HG03342 (cell line): ENCODE measurements around the gene PPP2R2D.

Experiments
- ATAC-seq: cut with Tn5 transposase; IDR thresholded peaks from one replicate; pipeline ENCODE4 v1.9.1; 2021; ENCODE audit warnings: mild to moderate bottlenecking, moderate library complexity; ENCODE audit not compliant: unreplicated experiment

The PPP2R2D gene

DNA sequence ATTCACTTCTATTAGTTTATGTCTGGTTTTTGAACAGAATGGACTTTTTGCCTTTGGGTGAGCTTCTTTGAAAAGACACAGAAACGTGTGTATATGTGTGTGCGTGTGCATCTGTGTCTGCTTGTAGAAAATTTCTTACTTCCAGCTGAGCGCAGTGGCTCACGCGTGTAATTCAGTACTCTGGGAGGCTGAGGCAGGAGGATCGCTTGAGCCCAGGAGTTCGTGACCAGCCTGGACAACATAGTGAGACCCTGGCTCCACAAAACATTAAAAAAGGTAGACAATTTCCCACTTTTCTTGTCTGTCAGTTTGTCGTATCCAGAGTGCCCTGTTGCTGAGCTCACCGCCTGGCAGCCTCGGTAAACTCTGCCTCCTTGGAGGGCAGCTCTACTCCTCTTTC, 25.4 kb downstream of the PPP2R2D start:
- ATAC-seq: no peak

DNA sequence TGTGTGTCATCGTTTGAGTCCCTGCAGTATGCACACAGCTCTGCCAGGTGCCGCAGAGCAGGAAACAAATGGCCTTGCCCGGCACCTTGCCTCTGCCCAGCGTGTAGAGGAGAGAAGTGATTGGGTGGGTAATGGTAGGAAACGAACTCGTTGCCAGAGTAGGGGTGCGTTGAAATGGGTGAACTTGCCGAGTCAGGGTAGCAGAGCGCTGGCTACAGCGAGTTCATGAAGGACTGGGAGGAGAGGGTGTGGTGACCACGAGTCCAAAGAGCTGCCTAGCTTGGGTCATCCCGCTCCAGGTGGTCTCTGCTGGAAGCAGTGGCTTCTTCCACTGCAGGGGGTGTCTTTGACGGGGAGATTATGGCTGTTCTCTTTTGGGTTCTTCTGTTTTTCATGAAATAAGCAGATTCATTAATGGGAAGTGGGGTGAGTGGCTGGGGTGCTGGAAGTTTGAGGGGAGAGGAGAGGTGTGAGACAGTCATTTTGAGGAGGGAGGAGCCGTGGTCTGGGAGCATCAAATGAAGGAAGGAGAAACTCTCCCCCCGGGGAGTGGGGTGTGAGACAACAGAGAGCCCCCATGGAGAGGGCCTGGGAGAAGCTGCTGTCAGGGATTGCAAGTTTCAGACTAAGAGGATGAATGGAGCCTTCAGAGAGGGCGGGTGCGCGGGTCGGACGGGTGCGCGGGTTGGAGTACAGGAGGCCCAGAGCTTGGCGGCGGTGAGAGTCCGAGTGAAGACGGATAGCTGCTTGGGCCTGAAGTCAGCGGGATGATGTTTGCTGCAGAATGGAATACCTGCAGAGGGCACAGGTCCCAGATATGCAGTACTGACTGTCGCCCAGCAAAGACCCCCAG, 26.2 kb downstream of the PPP2R2D start:
- ATAC-seq: no peak

DNA sequence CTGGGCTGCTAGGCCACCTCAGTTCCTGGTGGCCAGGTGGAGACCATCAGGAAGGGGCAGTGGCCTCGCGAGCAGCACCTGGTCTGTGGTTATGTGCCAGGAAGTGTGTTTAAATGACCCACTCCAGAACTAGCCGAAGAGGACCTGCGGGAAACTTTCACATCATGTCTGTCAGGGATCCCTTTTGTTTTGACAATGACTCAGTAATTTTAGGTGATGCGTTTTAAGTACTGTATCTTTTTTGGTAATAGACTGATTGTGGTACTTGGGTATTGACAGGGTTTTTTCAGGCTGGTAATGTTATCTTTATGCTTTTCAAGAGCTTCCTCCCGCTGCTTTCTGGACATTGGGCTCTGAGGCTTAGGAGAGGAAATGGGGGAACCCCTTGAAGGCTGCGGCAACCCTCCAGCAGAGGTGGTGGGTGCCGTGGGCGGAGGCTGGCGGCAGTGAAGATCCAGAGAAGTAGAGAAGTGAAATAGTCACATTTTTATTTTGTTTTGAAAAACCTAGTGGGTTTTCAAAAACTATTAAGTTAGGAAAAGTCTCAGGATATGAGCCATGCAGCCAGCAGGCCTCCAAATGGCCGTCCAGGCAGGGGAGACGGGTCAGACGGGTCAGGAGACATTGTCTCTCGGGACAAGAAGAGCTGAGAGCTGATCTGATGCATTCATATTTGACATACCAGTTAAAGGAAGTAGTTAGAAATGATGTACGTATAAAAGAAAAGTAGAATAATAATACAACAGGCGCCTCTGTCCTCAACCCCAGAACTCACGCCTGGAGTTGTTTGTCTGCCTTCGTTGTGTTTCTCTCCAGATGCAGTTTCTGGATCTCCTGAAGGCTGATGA, 27.7 kb downstream of the PPP2R2D start:
- ATAC-seq: peak; percentile 87

DNA sequence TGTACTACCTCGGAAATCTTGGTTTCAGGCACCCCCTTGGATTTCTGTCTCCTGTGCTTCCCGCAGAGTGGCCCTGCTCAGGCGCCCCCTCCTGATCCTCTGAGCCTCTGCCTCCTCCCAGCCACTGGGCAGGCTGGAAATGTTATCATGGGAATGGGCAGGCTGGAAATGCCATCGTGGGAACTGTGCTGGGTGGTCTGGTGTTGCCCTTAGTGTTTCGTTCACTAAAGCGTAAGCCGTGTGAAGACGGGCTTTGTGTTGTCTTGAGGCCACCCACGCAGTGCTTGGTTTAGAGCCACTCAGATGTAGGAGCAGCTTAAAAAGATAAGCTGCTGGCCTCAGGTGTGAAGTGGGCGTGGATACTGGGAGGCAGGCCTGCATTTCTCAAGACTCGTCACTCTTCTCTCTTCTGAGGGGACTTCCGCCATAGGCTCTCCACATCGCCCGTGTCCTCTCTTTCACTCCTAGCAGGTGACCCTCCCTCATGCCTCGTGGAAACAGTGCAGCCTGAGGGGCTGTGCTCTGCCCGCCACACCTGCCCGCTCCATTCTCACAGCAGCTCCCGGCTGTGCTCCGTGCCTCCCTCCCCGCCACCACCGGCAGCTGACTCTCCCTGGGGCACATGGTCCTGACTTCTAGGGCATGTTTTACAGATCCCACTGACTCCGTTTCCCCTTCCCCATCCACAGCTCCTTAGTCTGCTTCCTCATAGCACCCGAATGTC, 28.5 kb downstream of the PPP2R2D start:
- no peak for ATAC-seq

DNA sequence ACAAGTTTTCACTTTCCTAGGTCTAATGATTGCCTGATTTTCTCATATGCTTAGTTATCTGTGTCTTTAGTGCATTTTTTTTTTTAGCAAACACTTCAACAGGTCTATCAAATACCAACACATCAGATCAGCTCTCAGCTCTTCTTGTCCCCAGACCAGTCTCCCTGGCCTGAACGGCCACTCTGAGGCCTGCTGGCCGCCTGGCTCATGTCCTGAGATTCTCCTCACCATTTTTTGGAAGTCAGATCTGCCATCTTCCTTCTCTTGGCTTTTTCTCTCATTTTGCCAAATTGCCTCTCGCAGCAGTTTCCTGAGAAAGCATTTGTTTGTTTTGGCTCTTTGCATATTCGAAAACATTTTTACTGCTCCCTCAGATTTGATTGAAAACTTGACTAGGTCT, 29.3 kb downstream of the PPP2R2D start:
- no peak for ATAC-seq

DNA sequence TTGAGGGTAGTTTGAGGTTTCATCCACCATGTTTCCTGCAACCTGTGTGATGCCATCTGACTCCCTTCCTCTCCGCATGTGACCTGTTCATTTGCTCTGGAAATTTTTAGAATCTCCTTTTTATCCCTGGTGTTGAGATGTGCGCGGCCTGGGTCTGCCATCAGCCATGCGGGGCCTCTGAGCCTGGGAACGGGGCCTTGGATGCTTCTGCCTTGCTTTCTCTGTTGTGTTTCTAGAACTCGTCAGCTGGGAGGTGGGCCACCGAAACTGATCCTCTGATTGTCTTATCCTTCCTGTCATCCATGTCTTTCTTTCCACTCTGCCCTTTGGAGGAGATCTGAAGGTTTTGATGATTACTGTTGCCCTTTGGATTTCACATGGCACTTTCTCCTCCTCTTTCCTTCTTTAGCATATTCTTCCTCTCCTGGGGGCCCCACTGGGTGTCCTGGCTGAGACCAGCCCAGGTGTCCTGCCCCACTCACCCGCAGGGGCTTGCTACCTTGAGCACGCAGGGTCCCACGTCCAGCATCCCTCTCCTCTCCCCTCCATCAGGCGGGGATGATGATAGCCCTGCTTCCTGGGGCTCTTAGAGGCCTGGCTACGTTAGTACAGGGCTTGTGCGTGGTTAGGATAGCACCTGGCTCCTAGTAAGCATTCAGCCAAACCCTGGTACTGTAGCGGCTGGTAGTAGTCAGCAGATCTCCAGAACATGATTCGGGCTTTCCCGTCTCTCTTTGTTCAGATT, 29.9 kb downstream of the PPP2R2D start:
- ATAC-seq: no peak

DNA sequence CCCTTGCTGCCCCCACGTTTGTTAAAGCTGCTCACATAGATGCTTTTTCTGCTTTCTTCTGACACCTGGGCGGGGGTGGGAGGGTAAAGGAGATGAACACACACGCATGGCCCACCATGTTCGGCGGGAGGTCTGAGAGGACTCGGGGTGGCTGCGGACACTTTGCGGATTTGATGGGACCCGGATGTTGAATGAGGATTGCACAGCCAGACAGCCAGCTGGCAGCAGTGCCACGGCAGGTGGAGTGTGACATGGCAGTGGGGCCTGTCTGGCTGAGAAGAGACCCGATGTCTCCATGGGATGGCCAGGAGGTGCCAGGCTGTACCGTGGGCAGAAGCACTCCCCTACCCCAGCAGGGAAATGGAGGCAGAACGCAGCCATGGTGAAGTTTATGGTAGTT, 31.2 kb downstream of the PPP2R2D start:
- no peak for ATAC-seq

DNA sequence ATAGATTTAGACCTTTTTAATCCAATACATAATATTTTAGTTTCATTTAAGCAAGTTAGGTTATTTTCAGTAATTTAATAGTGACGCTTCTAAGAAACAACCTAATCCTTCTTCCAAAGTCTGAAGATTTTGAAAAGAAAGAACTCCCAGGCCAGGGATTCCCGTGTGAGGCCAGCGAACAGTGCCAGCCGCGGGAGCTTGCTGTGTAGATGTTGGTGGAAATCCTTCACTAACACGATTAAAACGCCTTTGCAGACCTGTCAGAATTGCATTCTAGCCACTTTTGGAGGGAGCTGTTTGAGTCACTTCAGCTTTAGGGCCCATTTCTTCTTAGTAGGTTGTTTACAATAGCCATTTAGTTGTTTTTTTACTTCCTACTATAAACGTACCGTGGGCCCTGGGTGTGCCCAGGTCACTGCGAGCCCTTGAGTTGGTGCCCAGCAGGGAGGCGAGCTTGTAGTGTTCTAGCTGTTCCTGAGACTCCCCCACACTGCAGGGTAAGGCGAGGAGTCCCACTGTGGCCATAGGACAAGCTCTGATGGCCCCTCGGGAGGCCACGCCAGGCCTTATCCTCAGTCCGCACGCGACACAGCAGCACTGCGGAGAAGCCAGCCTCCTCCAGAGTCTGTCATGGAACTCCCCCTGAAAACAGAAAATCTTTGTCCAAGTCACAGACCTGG, 32.3 kb downstream of the PPP2R2D start:
- no peak for ATAC-seq

DNA sequence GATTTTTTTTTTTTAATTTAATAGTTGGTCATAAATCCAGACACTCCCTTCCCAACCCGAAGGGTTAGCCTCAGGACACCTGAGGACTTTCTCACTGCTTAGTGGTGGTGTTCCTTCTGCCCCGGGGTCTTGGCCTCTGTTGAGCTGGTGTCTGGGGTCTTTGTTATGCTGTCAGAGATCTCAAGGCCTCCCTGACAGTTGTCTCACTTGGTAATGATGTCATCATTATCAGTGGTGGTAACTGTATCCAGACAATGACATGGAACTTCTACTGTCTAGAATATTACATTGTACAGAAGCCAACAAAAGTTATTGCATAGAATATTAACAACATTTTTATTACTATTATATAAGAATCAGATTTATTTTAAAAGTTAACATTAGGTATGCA, 32.9 kb downstream of the PPP2R2D start:
- ATAC-seq: no peak

DNA sequence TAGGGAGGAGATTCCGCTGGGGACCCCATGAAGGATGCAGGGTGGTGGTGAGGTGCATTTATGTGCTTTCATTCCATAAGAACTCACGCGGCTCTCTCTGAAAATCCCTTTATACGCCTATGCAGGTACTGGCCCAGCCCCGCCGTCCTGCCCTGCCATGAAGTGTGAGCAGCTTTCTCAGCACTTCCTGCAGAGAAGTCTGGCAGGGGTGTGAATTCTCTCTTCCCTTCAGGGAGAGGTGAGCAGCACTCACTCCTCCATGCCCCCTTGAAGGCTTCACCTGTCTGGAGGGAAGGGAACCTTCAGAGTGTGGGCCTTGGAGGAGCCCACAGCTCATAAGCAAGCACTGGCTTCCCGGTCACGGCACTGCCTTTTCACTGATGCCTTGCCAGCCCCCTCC, 34.0 kb downstream of the PPP2R2D start:
- ATAC-seq: no peak

DNA sequence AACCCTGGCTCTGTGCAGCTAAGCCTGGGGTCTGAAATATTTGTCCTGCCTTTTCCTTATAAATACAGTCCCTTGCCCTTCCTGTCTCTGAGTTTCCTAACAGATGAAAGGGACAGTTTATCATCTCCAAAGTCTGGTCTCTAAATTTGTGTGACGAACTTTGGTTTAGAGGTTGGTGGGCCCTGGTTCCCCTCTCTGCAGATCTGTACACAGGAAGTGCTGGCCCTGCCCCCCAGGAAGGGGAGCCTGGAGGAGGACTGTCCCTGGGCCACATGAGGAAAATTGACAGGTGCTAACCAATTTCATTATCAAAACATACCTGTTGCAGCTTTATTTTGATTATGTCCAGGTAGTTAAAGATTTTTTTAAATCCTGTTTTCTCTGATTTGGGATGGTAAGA, 34.5 kb downstream of the PPP2R2D start:
- ATAC-seq: no peak

DNA sequence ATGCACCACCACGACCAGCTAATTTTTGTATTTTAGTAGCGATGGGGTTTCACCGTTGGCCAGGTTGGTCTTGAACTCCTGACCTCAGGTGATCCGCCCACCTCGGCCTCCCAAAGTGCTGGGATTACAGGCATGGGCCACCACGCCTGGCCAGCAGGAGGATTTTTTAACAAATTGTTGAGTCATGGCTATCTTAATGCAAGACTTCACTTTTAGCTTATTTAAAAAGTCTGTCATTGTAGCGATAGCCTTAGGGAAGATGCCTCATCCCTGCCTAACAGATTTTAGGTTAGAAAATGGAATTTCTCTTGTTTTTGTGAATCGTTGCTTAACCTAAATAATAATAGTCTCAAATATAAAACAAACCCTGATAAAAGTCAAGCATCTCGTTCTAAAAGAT, 35.5 kb downstream of the PPP2R2D start:
- ATAC-seq: no peak

DNA sequence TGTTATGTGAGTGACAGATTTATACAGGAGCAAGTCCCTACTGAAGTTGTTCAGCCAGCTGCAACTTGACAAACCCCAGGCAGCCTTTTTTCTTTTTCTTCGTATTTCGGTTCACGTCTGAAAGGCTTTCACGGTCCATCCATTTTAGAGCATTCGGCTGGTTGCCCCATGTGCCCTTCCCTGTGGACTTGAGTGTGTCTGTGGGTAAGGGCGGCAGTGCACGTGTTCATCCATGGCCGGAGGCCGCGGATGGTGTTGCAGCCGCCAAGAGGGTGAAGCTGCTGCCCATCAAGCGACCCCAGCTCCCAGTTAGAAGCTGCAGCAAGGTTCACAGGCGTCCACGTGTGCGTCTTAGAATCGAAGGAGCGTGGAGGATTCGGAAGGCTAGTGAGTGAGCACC, 35.9 kb downstream of the PPP2R2D start:
- no peak for ATAC-seq

DNA sequence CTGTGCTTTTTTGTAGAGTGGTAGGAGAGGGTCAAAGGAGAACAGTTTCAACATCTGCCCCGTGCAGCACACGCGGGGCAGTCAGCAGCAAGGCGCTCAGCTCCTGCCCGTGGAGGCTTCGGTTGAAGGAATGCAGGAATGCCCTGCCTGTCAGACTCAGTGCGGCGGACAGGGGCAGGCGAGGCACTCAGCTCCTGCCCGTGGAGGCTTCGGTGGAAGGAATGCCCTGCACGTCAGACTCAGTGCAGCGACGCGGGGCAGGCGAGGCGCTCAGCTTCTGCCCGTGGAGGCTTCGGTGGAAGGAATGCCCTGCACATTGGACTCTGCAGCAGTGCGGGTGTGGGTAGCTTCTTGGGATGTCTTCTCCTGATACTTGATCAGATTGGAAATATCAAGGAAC, 37.0 kb downstream of the PPP2R2D start:
- no peak for ATAC-seq

DNA sequence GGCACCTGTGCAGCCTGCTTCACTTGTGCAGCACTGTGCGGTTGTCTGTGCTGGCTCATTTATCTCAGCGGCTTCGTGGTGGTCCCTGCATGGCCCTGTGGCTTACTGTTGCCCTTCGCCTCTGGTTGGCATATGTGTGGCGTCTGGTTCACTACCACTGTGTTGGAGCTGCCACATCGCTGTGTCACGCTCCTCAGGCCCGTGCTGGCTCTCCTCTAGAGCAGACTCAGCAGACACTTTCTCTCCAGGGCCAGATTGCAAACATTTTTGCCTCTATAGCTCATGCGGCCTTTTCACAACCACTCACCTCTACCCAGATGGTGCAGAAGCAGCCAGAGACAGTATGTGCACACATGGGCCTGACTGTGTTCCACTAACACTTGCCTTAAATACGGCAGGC, 37.9 kb downstream of the PPP2R2D start:
- no peak for ATAC-seq

DNA sequence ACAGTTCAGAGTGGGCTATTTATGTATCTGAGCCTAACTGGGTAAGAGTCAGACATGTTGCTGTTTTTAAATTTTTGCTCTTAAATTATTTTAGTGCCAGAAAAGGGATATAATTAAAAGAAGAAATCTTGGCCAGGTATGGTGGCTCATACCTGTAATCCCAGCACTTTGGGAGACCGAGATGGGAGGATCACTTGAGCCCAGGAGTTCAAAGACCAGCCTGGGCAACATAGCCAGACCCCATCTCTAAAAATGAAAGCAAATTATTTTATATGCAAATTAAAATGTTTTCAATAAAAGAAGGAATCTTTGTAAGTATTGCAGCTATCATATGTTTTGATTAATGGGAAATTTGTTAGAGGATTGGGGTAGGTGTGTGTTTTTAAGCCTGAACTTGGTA, 41.6 kb downstream of the PPP2R2D start:
- no peak for ATAC-seq

DNA sequence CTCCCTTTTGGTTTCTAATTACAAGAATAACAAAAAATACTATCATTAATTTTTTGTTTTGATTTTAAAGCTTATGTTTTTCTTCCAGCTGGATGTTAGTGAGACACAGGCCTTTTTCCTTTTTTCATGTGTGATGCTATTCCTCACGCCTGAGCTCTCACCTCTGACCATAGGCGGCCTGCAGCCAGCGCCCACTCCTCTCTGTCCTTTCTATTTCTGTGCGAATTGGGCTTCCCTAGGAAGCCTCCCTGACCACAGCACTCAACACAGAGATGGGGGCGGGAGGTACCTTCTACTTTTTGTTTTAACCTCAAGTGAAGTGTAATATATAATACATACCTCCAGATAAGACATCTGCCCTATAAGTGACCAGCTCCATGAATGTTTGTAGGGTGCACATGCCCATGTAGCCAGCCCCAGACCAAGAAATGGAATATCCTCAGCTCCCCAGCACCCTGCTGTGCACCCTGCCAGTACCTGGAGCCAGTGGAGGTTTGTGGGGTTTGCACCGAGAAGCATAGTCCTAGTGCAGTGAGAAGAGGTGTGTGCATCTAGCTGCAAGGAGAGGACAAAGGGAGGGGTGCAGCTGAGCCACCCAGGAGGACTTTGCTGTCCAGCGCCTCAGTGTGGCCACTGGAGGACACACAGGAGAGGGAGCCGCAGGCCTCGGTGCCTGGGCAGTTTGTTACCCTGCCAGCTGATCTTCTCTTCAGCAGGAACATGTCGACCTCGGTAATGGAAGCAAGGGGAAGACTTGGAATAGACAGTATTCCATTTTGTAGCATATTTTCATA, 42.4 kb downstream of the PPP2R2D start:
- ATAC-seq: no peak

DNA sequence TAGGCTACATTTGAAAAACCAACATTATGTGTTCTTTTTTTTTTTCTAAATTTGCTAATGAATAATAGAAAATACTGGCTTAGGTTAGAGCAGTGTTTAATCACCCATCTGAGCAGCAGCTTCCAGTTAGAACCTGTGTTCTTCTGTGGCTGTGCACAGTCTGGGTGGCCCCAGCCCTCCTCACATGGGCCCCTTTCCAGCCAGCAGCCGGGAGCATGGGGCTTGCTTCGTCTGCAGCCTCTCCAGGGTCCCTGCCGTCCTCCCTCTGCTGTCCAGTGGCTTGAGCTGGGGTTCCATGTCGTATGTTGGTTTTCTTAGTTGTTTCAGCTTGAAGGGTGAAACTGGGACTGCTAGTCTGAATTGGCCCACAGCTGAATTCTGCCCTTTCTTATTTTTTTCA, 43.6 kb downstream of the PPP2R2D start:
- ATAC-seq: no peak

DNA sequence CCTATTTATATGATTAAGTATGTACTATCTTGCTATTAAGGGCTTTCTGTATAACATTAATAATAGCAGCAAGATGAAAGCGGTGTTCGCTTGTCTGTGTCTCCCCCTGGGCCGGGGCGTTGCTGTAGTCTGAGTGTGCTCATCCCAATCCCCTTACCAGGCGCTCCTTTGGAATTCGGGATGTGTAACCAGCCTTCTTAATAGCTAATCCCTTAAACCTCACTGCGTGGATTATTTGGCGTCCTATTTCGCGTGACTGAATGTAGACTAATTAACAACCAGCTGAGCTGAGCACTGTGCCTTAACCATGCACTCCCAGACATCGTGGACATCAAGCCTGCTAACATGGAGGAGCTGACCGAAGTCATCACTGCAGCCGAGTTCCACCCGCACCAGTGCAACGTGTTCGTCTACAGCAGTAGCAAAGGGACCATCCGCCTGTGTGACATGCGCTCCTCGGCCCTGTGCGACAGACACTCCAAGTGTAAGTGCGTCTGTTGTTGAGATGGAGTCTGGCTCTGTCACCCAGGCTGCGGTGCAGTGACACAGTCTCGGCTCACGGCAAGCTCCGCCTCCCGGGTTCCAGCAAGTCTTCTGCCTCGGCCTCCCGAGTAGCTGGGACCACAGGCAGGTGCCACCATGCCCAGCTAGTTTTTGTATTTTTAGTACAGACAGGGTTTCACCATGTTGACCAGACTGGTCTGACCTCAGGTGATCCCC, 44.3 kb downstream of the PPP2R2D start:
- no peak for ATAC-seq
